ENCODE measurements around the gene ALG14.

The ALG14 gene

DNA sequence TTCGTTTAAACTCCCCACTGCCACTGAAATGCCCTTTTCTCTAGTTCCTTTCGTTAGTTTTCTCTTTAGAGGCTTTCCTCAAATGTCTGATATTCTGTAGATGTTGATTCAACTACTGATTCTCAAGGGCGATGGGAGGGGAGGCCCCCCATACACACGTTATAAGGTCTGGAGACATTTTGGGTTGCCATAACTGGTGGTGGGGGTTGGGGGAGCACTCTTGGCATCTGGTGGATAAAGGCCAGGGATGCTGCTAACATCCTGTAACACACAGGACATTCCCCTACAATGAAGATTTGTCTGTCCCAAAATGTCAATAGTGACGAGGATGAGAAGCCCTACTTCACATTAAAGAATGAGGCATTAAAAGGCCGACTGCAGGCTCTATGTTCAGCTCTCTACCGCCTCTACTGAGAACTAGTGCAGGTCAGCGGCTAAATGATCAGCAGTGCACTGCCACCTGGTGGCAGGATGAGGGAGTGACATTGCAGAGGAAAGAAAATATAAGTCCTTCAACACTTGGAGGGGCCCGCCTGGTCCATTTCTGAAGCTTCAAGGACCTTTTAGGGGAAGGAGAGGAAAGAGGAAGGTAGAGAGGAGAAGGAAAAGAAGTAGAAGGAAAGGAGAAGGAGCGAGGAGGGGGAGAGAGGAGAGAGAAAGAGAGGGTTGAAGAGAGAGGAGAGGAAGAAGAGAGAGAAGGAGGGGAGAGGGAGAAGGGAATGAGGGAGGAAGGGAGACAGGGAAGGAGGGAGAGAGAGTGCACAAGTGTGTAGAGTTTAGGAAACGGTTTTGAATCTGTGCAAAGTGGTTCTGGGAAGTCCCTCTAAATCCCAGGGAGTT is 29.4 kb downstream of the ALG14 start:
- Histone ChIP-seq H3K9me3 (ENCODE audit: insufficient read depth, low read length, severe bottlenecking) (no peaks in the 10 kb centered on the region), H3K79me2 (ENCODE audit: insufficient read depth, low read length) (no peaks in the 10 kb centered on the region), H3K27me3 (ENCODE audit: insufficient read depth, low read length, poor library complexity) (no peaks in the 10 kb centered on the region), H3K36me3 (ENCODE audit: insufficient read depth, low read length) (no peaks in the 10 kb centered on the region), H3K4me1 (ENCODE audit: insufficient read depth, low read length) (peaks cover 4% of the 10 kb centered on the region; the same call in 1 of the 2 replicates), H3K27ac (ENCODE audit: low read length) (no peak overlapping the region), H3K4me2 (ENCODE audit: insufficient read depth, low read length) (peak overlapping the region; percentile 36), H3K4me3 (ENCODE audit: low read depth in 1 of 2, low read length in 2 of 2) (no peak overlapping the region), H4K20me1 (ENCODE audit: insufficient read depth, low read length) (no peaks in the 10 kb centered on the region), H2AFZ (ENCODE audit: low read depth, low read length) (0 out of 2 replicates have a peak overlapping the region, but pooled peaks have one; percentile 23), H3K9ac (ENCODE audit: low read depth, low read length) (no peak overlapping the region)
- DNase-seq (peak; percentile 83), ATAC-seq (ENCODE audit: insufficient read depth, low read depth) (peak; percentile 93)
- TF ChIP-seq, protein P1, sequence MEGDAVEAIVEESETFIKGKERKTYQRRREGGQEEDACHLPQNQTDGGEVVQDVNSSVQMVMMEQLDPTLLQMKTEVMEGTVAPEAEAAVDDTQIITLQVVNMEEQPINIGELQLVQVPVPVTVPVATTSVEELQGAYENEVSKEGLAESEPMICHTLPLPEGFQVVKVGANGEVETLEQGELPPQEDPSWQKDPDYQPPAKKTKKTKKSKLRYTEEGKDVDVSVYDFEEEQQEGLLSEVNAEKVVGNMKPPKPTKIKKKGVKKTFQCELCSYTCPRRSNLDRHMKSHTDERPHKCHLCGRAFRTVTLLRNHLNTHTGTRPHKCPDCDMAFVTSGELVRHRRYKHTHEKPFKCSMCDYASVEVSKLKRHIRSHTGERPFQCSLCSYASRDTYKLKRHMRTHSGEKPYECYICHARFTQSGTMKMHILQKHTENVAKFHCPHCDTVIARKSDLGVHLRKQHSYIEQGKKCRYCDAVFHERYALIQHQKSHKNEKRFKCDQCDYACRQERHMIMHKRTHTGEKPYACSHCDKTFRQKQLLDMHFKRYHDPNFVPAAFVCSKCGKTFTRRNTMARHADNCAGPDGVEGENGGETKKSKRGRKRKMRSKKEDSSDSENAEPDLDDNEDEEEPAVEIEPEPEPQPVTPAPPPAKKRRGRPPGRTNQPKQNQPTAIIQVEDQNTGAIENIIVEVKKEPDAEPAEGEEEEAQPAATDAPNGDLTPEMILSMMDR (IDR thresholded peaks at IDR 0.05; ENCODE audit: borderline replicate concordance, extremely low read depth, low read length, poor library complexity, severe bottlenecking) = peak; percentile 98
- no peak for TF ChIP-seq EZH2 (IDR thresholded peaks at IDR 0.05; ENCODE audit: borderline replicate concordance, low read depth, low read length, severe bottlenecking)

DNA sequence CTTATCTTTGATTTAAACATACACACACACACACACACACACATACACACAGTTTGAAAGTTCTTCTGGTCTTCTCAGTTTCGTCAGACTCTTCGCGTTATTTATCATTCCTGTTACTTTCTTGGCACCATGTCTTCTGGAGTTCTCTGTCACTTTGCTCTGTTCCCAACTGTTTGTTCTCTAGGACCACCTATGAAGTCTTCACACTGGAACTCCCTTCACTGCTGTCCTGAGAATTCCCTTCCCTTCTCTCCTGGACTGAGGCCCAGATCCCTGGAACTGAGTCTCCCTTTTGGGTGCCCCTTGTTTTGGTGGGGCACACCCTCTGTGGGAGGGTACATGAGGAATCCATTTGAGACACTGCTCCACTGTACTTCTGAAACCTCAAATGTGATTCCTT is 30.5 kb downstream of the ALG14 start:
- H3K4me3 ChIP-seq (ENCODE audit: low read depth in 1 of 2, low read length in 2 of 2) = no peak overlapping the region
- ATAC-seq (ENCODE audit: insufficient read depth, low read depth) = no peak
- no peaks in the 10 kb centered on the region for H3K9me3 ChIP-seq (ENCODE audit: insufficient read depth, low read length, severe bottlenecking)
- H3K4me1 ChIP-seq (ENCODE audit: insufficient read depth, low read length) = peaks cover 4% of the 10 kb centered on the region; the same call in 1 of the 2 replicates
- no peaks in the 10 kb centered on the region for H4K20me1 ChIP-seq (ENCODE audit: insufficient read depth, low read length)
- H3K79me2 ChIP-seq (ENCODE audit: insufficient read depth, low read length) = no peaks in the 10 kb centered on the region
- no peak for DNase-seq
- no peak overlapping the region for H3K4me2 ChIP-seq (ENCODE audit: insufficient read depth, low read length)
- H3K27ac ChIP-seq (ENCODE audit: low read length) = no peak overlapping the region
- H3K36me3 ChIP-seq (ENCODE audit: insufficient read depth, low read length) = no peaks in the 10 kb centered on the region
- TF ChIP-seq, protein P1 (IDR thresholded peaks at IDR 0.05; ENCODE audit: borderline replicate concordance, extremely low read depth, low read length, poor library complexity, severe bottlenecking) = no peak
- no peak for TF ChIP-seq EZH2 (IDR thresholded peaks at IDR 0.05; ENCODE audit: borderline replicate concordance, low read depth, low read length, severe bottlenecking)
- no peaks in the 10 kb centered on the region for H3K27me3 ChIP-seq (ENCODE audit: insufficient read depth, low read length, poor library complexity)
- H2AFZ ChIP-seq (ENCODE audit: low read depth, low read length) = no peak overlapping the region
- no peak overlapping the region for H3K9ac ChIP-seq (ENCODE audit: low read depth, low read length)

GRCh38 chr1:95041491-95042165 is 31.1 kb downstream of the ALG14 start:
- no peak overlapping the region for H3K27ac ChIP-seq (ENCODE audit: low read length)
- no peak overlapping the region for H3K9ac ChIP-seq (ENCODE audit: low read depth, low read length)
- ATAC-seq (ENCODE audit: insufficient read depth, low read depth) = peak; percentile 57

More at GRCh38 chr1:95041491-95042165, 31.1 kb downstream of the ALG14 start:
- Histone ChIP-seq H3K4me2 (ENCODE audit: insufficient read depth, low read length) (no peak overlapping the region), H3K36me3 (ENCODE audit: insufficient read depth, low read length) (no peaks in the 10 kb centered on the region), H4K20me1 (ENCODE audit: insufficient read depth, low read length) (no peaks in the 10 kb centered on the region), H3K79me2 (ENCODE audit: insufficient read depth, low read length) (no peaks in the 10 kb centered on the region), H3K9me3 (ENCODE audit: insufficient read depth, low read length, severe bottlenecking) (no peaks in the 10 kb centered on the region), H3K27me3 (ENCODE audit: insufficient read depth, low read length, poor library complexity) (no peaks in the 10 kb centered on the region), H2AFZ (ENCODE audit: low read depth, low read length) (no peak overlapping the region), H3K4me1 (ENCODE audit: insufficient read depth, low read length) (peaks cover 4% of the 10 kb centered on the region; the same call in 1 of the 2 replicates), H3K4me3 (ENCODE audit: low read depth in 1 of 2, low read length in 2 of 2) (no peak overlapping the region)
- TF ChIP-seq, protein P1 (IDR thresholded peaks at IDR 0.05; ENCODE audit: borderline replicate concordance, extremely low read depth, low read length, poor library complexity, severe bottlenecking) = peak; percentile 65
- no peak for TF ChIP-seq EZH2 (IDR thresholded peaks at IDR 0.05; ENCODE audit: borderline replicate concordance, low read depth, low read length, severe bottlenecking)
- DNase-seq = peak; percentile 24

Data from DND-41 (cell line).